Measurements from ENCODE around the gene TRABD2A.

DNA sequence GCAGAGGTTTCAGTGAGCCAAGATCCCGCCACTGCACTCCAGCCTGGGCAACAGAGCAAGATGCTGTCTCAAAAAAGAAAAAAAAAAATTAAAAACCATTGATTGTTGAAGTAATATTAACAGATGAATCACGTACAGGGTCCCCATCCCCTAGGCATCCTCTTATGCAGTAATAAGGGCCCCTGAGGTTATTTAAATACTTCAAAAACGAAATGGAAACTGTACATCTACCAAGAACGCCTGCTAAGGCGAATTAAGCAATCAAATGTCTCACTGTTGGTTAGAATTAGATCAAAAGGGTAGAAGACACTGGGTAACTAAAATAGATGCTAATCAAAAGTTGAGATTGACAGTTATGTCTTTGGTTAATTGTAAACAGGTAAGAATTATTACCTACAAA, 7.5 kb downstream of the TRABD2A start:
- TF ChIP-seq, protein P1, sequence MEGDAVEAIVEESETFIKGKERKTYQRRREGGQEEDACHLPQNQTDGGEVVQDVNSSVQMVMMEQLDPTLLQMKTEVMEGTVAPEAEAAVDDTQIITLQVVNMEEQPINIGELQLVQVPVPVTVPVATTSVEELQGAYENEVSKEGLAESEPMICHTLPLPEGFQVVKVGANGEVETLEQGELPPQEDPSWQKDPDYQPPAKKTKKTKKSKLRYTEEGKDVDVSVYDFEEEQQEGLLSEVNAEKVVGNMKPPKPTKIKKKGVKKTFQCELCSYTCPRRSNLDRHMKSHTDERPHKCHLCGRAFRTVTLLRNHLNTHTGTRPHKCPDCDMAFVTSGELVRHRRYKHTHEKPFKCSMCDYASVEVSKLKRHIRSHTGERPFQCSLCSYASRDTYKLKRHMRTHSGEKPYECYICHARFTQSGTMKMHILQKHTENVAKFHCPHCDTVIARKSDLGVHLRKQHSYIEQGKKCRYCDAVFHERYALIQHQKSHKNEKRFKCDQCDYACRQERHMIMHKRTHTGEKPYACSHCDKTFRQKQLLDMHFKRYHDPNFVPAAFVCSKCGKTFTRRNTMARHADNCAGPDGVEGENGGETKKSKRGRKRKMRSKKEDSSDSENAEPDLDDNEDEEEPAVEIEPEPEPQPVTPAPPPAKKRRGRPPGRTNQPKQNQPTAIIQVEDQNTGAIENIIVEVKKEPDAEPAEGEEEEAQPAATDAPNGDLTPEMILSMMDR (IDR thresholded peaks at IDR 0.05): no peak
- TF ChIP-seq POLR2A (IDR thresholded peaks at IDR 0.05): no peak

Measured in body of pancreas (tissue), 4 donors.